ENCODE results near the gene INAFM2.

DNA sequence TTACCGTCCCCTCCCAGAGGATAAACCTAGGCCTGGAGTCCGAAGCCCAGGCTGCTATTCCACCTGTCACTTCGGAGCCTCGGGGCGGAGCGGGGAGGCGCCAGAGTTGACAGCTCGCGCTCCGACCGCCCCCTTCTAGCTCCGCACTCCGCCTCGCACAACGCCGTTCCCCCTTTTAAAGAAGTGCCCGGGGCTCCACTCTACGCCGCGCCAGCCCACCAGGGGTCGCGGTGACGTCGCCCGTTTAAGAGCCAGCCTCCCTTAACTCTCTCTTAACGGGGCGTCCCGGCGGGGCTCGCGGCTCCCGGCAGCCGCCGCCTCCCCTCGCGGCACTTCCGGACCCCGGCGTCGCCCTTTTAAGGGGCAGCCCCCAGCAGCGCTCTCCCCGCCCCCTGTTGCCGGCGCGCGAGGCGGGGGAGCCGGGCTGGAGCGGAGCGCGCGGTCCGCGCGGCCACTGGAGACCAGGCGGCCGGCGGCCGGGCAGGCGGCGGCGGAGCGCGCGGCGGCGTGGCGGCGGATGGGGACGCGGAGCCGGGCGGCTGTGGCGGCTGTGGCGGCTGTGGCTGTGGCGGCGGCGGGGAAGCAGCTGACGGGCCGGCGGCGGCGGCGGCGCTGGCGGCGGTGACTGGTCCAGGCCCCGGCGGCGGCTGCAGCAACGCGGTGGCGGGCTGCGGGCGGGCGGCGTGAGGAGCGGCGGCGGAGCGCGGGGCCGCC is at the start of gene INAFM2:
- TF ChIP-seq, protein P1, sequence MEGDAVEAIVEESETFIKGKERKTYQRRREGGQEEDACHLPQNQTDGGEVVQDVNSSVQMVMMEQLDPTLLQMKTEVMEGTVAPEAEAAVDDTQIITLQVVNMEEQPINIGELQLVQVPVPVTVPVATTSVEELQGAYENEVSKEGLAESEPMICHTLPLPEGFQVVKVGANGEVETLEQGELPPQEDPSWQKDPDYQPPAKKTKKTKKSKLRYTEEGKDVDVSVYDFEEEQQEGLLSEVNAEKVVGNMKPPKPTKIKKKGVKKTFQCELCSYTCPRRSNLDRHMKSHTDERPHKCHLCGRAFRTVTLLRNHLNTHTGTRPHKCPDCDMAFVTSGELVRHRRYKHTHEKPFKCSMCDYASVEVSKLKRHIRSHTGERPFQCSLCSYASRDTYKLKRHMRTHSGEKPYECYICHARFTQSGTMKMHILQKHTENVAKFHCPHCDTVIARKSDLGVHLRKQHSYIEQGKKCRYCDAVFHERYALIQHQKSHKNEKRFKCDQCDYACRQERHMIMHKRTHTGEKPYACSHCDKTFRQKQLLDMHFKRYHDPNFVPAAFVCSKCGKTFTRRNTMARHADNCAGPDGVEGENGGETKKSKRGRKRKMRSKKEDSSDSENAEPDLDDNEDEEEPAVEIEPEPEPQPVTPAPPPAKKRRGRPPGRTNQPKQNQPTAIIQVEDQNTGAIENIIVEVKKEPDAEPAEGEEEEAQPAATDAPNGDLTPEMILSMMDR (conservative IDR thresholded peaks at IDR 0.05 in 1 of 2, IDR thresholded peaks at IDR 0.05 in 1 of 2; ENCODE audit: extremely low read depth in 1 of 2, insufficient read depth in 1 of 2, low read depth in 1 of 2, low read length in 2 of 2), result peak; percentile 6 to 34
- TF ChIP-seq EZH2 (IDR thresholded peaks at IDR 0.05; ENCODE audit: borderline replicate concordance, low read length), result no peak

Measured in mammary epithelial cell (primary cell).